GM08714 (cell line): ENCODE results near the gene CNIH2.

Experiments used
- H3K4me3 ChIP-seq: fragments of 200-500 bp; sonication (Bioruptor generic); 2 replicates; pipeline ENCODE4 v1.5.1; 2014; ENCODE audit warnings: mild to moderate bottlenecking, low read length, inconsistent platforms
- ZNF274 ChIP-seq: IDR thresholded peaks from 2 replicates; pipeline ENCODE4 v1.6.1; 2012; ENCODE audit warnings: mild to moderate bottlenecking, low read depth, low read length

Gene CNIH2

DNA sequence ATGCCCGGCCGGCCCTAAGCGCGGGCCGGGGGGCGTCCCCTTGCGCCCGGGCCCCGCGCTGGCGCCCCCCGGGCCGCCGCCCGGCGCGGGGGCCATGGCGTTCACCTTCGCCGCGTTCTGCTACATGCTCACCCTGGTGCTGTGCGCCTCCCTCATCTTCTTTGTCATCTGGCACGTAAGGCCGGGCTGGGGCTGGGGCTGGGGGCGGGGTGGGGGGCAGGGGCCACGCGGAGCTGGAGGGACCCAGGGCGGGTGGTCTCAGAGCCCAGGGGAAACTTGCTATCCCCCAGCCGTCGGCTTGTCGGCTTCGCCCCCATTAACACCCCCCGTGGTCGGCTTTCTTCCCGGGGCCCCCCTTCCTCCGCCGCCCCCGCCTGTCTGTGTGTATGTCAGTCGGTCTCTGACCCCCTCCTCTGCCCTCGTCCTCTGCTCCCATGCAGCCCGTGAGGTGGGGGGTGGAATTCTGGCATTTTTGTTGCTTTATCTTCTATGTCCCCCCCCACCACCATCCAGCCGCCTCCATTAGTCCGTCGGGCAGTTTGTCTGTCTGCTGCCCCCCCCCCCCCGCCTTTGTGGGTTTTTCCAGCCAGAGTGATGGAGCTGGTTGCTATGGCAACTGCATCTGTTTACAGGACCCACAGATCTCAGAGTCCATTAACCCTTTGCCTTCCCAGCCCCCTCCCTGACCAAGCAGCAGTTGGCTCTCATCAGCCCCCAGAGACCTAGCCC lies 552 bp downstream of the CNIH2 start:
- H3K4me3 ChIP-seq = no peak overlapping the region
- TF ChIP-seq ZNF274 = no peak

DNA sequence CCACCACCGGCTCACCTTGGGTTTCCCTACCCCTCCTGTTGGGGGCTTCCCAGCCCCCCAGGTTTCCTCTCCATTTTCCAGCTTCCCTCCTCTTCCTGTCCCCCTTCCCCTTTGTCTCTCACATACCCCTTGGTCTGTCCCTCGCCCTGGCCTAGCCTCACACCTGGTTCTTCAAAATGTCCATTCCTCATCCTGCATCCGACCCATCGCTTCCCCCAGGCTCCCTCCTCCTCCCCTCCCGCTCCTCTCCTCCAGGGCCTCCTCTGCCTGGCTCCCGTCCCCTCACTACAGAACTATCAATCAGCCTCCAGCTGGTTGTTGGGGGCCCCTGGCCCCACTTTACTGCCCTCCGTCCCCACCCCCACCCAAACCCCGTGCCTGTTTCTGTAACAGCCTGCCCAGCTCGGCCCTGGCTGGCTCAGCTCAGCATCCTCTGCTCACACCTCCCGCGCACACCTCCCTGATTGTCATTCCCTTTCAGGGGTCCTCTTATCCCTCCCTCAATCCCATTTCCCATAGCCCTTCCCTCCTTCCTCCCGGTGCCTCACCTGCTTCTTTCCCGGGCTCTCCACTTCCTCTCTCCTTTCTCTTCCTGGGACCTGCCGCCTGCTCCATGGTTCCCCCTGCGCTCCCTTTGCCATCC lies 1.2 kb downstream of the CNIH2 start:
- TF ChIP-seq ZNF274 = no peak
- no peak overlapping the region for H3K4me3 ChIP-seq

DNA sequence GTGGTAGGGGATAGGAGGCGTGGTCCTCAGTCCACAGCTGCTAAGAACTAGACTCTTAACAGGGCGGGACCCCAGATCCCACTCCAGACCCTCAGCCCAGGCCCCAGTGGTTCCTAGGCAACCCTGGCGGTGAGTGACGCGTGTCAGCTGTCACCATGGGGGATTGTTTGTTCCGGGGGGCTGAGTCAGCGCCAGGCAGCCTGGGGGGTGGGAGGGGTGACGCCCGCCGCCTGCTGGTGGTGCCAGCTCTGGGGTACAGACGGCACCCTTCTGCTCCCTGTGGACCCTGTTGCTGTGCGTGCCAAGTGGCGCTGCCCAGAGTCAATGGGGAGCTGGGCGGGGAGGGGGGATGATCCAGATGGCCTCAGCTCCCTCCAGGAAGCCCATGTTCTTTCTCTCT lies 2.5 kb downstream of the CNIH2 start:
- H3K4me3 ChIP-seq = no peak overlapping the region
- TF ChIP-seq ZNF274 = no peak

DNA sequence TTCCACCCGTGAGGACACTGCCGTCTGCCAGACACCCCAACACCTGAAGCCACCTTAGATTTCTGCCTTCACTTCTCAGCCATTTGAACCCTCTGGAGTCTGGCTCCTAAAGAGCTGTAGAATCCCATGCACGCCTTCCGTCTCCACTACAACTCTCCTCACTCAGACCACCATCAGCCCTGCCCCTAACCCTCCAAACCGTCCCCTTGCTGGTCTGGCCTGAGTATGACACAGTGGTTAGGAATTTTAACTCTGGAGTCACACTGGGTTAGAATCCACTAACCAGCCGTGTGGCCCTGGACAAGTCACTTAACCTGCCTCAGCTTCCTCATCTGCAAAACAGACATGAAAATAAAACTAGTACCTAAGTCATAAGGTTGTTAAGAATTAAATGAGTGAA lies 3.0 kb downstream of the CNIH2 start:
- no peak for TF ChIP-seq ZNF274
- no peak overlapping the region for H3K4me3 ChIP-seq

DNA sequence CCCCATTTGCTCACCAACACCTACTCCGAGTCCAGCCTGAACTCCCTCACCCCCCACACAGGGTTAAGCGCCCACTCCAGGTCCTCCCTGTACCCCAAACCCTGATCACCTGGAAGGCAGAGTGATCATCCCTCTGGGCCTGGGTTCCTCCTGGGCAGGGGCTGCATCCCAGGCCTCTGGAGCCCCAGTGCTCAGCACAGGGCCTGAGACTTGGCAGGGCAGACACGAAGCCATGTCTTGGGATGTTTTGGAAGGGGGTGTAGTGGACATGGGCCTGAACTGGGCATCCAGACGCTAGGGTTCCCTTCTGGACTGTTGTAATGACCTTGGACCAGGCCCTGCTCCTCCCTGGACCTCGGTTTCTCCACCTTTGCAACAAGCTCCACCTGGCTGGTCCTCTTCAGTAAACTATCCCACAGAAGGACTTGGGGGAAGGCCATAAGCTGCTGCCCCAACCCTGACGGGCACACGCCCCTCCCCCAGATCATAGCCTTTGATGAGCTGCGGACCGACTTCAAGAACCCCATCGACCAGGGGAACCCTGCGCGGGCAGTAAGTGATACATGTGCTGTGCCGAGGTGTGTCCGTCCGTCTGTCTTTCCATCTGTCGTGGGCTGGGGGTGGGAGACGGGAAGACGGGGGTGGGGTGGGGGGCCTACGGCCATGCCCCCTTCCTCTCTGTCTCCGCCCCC lies 3.9 kb downstream of the CNIH2 start:
- TF ChIP-seq ZNF274 = no peak
- no peak overlapping the region for H3K4me3 ChIP-seq

DNA sequence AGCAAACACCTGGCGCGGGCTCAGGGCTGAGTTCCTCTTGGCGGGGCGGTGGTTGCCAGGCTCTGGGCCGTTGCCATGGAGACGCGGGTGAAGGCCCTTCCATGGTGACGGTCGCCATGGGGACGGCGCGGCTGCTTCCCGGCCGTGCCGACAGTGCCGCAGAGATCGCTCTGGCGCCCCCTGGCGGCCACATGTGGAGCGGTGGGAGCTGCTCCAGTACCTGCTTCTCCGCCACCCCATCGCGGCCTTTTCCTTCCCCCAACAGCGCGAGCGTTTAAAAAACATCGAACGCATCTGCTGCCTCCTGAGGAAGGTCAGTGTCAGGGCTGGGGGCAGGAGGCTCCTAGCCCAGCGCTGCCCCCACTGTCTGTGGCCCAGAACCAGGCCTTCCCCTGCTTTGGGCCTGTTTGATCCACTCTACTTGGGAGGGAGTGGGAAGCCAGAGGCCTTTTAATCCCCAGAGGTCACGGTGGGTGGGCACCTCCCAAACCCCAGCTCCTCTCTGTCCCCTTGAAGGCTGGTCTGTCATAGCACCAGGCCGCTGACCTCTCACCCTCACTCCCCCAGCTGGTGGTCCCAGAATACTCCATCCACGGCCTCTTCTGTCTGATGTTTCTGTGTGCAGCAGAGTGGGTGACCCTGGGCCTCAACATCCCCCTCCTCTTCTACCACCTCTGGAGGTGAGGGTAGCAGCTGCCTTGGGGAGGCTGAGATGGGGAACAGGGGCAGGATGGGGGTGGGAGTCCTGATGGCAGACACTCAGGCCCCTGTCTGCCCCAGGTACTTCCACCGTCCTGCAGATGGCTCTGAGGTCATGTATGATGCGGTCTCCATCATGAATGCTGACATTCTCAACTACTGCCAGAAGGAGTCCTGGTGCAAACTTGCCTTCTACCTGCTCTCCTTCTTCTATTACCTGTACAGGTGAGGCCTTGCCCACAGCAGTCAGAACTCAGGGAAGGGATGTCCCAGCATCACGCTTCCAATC lies 4.8 kb downstream of the CNIH2 start:
- TF ChIP-seq ZNF274 = no peak
- no peak overlapping the region for H3K4me3 ChIP-seq

DNA sequence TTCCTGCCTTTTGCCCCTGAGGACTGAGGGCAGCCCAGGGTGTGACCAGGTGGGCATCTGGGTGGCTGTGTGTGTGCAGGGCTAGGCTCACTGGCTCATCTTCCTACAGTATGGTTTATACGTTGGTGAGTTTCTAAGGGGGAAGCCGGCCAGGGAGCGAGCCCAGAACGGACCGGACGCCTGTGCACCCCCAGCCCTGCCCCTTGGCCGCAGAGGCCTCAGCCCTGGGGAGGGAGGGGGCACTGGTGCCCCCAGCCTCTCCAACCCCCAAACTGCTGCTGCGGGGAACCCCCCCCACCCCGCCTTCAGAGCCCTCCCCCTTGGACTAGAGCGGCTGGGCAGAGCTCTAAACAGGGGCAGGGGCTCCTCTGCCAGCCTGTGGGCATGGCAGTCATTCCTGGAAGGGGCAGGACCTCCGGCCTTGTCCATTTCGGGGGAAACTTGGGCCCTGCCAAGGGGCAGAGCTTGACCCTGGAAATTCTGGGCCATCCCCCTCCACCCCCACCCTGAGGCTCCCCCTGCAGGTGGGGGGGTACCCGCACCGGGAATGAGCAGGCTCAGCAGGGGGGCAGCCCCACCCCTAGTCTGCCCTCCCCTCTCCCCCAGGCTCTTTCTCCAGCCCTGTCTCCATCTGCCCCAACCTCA lies 5.6 kb downstream of the CNIH2 start:
- no peak for TF ChIP-seq ZNF274
- no peak overlapping the region for H3K4me3 ChIP-seq

DNA sequence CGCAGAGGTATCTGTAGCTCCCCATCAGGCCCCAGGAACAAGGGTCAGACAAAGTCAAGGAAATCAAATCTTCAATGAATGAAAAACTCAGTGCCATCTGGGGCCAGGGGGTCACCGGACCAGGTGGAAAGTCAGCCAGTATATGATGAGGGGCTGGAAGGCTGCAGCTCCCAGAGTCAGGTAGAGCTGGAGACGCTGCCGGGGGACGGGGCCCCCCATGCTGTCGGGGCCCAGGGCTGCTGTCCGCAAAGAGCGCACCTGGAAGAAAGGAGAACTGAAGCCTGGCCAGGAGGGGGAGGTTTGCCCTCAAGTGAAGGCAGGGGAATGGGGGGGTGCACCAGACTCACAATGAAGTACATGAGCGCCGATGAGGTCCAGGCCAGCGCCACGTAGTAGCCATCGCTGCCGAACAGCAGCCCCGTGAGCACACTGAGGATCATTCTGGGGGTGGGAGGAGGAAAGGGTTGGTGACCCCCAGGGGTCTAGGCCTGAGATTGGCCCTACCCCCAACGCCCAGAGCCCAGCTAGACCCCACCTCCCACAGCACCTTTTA lies 6.6 kb downstream of the CNIH2 start:
- no peak overlapping the region for H3K4me3 ChIP-seq
- TF ChIP-seq ZNF274 = no peak

DNA sequence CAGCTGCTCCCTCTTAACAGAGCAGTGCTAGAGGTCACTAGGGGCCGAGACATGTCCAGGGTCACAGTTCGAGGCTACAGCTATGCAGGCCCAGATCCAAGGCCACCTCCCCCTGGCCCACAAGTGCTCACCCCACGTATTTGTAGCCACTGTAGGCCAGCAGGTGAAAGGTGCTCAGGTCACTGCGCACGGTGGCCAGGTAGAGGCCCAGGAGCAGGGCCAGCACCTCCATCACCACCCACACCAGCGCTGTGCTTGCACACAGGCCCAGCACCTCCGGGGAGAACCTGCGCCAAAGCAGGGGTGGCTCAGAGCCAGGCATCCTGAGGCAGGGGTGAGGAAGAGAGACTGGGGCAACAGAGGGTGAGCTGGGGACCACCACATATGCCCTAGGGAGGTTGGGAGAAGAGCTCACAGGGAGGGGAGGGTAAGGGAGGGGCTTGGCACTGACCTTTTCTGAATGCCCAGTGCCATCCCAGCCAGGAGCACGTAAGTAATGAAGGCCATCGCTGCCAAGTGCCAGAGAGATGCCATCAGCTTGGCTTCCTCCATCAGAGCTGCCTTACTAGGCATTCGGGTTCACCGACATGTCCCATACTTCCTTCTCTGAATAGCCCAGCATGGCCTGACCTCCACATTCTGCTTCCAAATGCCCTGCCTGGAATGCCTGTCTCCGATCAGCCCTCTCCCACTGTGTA lies 7.4 kb downstream of the CNIH2 start:
- H3K4me3 ChIP-seq = no peak overlapping the region
- TF ChIP-seq ZNF274 = no peak

DNA sequence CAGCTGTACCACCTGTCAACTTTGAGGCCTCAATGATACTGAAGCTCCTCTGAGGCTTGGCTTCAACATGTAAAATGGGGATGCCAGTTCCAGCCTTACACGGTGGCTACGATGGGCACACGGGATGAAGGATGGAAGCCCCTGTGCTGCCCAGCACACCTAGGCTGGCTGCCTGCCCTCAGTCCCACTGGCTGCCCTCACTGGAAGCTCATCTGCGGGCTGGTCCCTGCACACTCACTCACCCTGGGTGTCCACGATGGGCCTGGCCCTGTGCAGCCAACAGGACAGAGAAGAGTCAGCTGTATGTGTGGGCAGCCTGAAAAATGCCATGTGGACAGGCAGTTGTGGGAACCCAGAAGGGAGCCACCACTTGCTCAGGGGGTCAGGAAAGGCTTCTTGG lies 8.7 kb downstream of the CNIH2 start:
- H3K4me3 ChIP-seq = no peak overlapping the region
- no peak for TF ChIP-seq ZNF274

DNA sequence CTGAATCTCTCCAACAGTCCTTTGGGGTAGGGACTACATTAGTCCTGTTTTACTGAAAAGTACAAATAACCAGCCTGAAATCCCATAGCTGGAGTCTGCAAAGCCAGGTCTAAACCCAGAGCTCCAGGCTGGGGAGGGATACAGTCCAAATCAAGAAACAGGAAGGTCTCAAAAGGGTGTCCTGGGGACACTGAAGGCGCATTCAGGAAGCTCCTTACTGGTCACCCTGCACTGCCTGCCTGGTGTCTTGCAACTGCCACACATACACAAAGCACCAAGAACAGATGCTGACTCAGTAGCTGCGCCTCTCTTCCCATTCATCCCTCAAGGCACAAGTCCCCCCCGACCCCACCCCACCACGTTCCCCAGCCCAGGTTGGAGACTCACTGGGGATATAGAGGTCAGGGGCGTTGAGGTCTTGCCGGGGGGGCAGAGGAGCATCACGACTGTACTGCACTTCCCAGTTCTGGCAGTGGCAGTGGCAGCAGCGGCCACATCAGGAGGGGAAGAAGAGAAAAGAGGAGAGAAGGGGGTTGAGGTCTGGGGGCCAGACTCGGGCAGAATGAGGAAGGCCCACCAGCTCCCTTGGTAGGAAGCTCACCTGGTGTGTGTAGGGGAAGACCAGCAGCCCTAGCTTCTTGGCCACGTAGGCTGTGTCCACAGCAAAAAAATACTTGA lies 9.4 kb downstream of the CNIH2 start:
- H3K4me3 ChIP-seq = no peak overlapping the region
- no peak for TF ChIP-seq ZNF274
